GM18517 (cell line): Measurements from ENCODE around the gene CNTFR.
A peak's percentile ranks its signal among the peaks of the same experiment; 100 is the strongest.

Experiments used
- ATAC-seq: cut with Tn5 transposase; IDR thresholded peaks from one replicate; pipeline ENCODE4 v1.9.1; 2021; ENCODE audit warnings: mild to moderate bottlenecking, moderate library complexity; ENCODE audit not compliant: unreplicated experiment

Gene CNTFR

GRCh38 chr9:34620061-34620994, 30.8 kb upstream of the CNTFR start, which contains the start of gene DCTN3:
TSS of gene DCTN3 (minus strand) at chr9:34620495. CDS start at chr9:34620464, 31 bp downstream.
- peak; percentile 99 for ATAC-seq

GRCh38 chr9:34615132-34615531, 25.6 kb upstream of the CNTFR start:
- ATAC-seq, result no peak

GRCh38 chr9:34612788-34613390, 23.4 kb upstream of the CNTFR start:
- no peak for ATAC-seq

GRCh38 chr9:34611811-34612787, 22.6 kb upstream of the CNTFR start, which contains the start of gene RPP25L:
TSS of gene RPP25L (minus strand) at chr9:34612097. CDS start at chr9:34611296, 801 bp downstream.
- ATAC-seq, result peak; percentile 69

- no peak for ATAC-seq
Measured at GRCh38 chr9:34611251-34611810, 21.8 kb upstream of the CNTFR start.

- no peak for ATAC-seq
Measured at GRCh38 chr9:34610434-34611206, 21.1 kb upstream of the CNTFR start.

- no peak for ATAC-seq
Measured at GRCh38 chr9:34607331-34607730, 17.8 kb upstream of the CNTFR start.

GRCh38 chr9:34606905-34607304, 17.4 kb upstream of the CNTFR start:
- ATAC-seq, result no peak

GRCh38 chr9:34606190-34606589, 16.7 kb upstream of the CNTFR start:
- no peak for ATAC-seq

GRCh38 chr9:34603610-34604231, 14.2 kb upstream of the CNTFR start:
- peak; percentile 74 for ATAC-seq

- no peak for ATAC-seq
Measured at GRCh38 chr9:34601937-34602573, 12.5 kb upstream of the CNTFR start.

- no peak for ATAC-seq
Measured at GRCh38 chr9:34600908-34601307, 11.4 kb upstream of the CNTFR start.

GRCh38 chr9:34599546-34599945, 10.0 kb upstream of the CNTFR start:
- ATAC-seq, result no peak

GRCh38 chr9:34594177-34594576, 4.7 kb upstream of the CNTFR start:
- no peak for ATAC-seq

- no peak for ATAC-seq
Measured at GRCh38 chr9:34592895-34593601, 3.5 kb upstream of the CNTFR start.

GRCh38 chr9:34591917-34592866, 2.7 kb upstream of the CNTFR start:
- no peak for ATAC-seq
